HG03571 (cell line): ENCODE data around the gene B3GAT1.

Experiments used
- ATAC-seq: cut with Tn5 transposase; IDR thresholded peaks from one replicate; pipeline ENCODE4 v1.9.1; 2021; ENCODE audit not compliant: unreplicated experiment

The B3GAT1 gene

GRCh38 chr11:134441706-134442105, 29.7 kb upstream of the B3GAT1 start:
- no peak for ATAC-seq

GRCh38 chr11:134441281-134441680, 29.2 kb upstream of the B3GAT1 start:
- no peak for ATAC-seq

GRCh38 chr11:134440851-134441250, 28.8 kb upstream of the B3GAT1 start:
- ATAC-seq: no peak

- no peak for ATAC-seq
These were observed 26.8 kb upstream of the B3GAT1 start for GRCh38 chr11:134438542-134439537.

DNA sequence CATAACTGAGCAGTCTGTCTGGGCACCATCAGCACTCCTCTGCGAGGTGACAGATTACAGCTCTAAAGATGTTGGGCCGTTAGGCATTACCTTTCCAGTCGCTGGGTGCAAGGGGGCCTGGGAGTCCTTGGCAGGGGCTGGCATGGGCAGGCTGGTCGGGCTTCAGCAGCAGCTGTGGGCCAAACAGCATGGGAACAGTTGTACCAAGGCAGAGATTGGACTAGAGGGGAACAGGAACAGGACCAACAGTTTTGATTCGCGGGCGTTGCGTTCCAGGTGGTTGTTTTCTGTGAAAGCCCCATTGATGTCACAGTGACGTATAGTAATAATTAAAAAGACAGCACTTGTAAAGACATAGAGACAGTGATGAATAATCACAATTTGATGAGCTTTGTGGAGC, 25.8 kb upstream of the B3GAT1 start:
- no peak for ATAC-seq

DNA sequence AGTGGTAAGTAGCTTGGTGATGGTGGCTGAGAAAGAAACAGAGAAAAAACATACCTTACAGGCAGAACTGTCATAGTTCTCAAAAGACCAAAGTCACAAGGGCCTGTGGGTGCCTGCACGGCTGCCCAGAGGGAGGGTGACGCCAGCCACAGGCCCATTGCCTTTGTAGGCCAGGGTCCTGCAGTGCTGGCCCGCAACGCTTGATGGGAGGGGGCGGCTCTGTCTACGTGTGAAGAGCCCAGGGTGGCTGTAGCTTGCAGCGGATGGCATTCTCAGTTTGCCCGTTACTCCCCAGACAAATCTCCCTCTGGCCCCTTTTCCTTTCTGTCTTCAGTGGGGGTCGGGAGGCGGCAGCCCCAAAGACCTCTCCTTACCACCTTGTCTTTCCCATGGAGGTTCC, 24.7 kb upstream of the B3GAT1 start:
- ATAC-seq: no peak

DNA sequence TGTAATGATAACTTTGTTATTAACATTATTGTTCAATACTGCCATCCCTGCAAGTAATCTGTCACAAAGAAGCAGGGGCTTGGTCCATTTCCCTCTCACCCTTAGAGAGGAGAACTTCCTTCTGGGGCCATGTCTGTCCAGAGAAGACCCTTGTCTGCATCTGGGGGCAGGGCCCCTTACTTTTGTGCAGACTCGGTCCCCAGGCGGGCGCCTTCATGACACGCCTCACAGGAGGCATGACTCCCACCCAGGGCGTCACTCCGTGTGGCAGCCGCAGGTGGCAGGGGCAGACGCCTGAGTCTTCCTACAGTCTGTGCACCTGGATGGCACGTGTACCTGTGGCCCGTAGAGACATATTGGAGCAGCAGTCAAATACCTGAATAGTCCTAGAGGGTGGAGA, 21.8 kb upstream of the B3GAT1 start:
- ATAC-seq: no peak

DNA sequence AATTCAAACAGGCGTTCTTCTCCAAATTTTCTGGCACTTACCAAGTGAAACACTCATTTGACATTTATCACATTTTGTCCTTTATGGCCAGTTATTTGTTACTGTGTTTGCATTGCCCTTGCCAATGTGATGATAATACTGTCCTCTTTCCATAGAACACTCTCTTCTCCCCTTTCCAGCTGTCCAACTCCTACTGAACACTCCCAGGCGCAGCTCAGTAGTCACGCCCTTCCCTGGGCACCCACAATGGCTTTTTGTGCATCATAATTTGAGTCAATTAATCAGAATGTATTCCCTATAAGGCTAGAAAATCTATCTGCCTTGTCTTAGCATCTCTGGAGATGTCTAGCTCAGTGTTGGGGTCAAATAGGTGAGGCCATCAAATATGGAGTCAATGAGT, 21.2 kb upstream of the B3GAT1 start:
- ATAC-seq: no peak

DNA sequence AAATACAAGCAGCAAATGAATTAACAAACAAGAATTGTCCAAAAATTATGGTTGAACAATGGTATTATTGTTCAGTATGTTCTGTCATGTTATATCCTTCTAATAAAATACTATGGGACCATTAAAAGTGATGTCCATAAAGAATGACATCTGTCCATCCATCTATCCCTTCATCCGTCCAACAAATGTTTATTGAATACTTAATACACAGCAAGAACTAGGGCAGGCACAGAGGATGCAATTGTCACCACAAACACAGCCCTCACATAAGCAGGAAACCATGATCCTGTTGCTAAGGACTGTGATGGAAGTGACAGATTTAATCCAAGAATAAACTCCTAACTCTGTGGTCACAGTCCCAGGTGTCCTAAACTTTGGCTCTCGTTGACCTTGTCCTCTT, 20.7 kb upstream of the B3GAT1 start:
- ATAC-seq: no peak

DNA sequence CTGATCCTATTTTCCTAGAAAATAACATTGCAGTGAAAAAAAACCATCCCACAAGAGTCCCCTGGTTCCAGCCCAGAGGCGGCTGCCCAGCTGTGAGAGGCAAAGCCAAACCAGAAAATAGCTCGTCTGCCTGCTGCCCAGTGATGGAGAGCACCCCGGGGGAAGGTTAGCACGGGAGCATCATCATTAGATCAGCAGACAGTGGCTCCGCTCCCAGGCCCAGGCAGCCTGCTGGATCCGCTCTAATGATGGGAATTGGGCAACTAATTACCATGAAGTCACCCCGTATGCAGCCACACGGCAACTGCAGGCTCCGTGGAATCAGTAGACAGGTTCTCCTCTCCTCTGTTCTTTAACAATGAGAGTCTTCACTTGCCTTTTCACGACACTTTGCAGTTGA, 17.1 kb upstream of the B3GAT1 start:
- ATAC-seq: no peak

DNA sequence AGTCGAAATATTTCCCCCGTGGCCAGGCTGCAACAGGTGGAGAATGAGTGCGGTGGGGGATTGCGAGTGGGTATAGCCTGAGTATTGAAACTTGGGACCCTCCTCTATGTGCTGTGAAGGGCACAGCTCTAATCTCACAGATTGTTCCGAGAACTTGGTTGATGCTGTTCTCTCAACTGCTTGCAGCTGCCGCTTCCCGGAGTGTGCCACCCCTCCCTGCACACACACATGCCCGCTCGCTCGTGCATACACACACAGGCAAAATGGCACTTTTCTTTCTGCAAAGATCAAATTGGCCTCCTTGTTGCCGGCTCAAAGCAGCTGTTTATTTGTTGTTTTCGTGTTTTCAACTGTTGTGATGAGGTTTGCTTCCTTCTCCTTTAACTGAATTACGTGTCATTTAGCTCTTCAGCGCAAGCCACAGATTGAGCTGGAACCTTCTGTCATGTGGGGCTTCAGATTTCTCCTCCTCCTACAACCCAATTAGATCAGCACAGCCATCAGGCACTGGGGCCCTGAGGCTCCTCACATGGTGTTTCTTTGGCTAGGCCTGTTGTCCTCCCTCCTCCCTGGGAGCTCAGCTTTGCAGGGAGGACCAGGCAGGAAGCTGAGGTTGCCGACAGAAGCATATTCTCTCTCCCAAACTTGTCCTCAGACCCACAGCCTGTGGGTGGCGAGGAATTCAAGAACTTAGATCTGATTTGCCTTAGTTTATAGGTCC, 13.9 kb upstream of the B3GAT1 start:
- no peak for ATAC-seq

DNA sequence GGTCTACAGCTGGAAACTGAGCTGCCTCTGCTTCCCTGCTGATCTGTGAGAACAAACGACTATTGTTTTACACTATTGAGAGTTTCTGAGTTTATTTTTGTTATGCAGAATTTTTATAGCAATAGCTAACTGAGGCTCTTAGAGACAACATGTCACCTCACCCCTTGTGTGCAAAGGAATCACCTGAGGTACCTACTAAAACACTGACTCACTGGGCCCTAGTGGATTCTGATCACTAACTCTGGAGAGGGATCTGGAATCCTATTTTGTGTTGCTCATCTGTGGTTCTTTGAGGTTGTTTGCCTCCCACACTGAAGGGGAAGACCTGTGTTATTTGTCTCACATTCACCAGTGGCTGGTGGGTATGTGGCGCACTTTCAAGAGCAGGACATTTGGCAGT, 13.4 kb upstream of the B3GAT1 start:
- ATAC-seq: no peak

DNA sequence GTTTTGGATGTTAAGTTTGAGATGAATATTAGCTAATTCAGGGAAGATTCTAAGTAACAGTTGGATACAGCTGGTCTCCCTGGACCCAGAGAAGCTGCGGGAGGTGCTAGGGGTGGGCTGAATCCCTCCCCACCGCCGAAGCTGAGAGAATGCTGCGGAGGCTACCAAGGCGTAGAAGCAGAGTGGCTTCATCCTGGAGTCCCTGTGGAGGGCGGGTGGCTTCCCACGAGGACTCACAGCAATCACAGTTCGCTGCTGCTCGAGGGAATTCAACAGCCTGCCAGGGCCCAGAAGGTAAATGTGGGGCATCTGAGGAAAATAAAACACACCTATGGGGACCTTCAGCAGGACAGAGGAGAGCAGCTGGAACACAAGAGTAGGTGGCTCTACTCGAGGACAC, 11.1 kb upstream of the B3GAT1 start:
- no peak for ATAC-seq

GRCh38 chr11:134417871-134418840, 6.1 kb upstream of the B3GAT1 start:
- ATAC-seq: no peak

GRCh38 chr11:134416726-134417125, 4.7 kb upstream of the B3GAT1 start:
- ATAC-seq: no peak

- ATAC-seq: no peak
These were observed 3.0 kb upstream of the B3GAT1 start for GRCh38 chr11:134414766-134415765.

- ATAC-seq: no peak
These were observed 2.0 kb upstream of the B3GAT1 start for GRCh38 chr11:134413826-134414731.

DNA sequence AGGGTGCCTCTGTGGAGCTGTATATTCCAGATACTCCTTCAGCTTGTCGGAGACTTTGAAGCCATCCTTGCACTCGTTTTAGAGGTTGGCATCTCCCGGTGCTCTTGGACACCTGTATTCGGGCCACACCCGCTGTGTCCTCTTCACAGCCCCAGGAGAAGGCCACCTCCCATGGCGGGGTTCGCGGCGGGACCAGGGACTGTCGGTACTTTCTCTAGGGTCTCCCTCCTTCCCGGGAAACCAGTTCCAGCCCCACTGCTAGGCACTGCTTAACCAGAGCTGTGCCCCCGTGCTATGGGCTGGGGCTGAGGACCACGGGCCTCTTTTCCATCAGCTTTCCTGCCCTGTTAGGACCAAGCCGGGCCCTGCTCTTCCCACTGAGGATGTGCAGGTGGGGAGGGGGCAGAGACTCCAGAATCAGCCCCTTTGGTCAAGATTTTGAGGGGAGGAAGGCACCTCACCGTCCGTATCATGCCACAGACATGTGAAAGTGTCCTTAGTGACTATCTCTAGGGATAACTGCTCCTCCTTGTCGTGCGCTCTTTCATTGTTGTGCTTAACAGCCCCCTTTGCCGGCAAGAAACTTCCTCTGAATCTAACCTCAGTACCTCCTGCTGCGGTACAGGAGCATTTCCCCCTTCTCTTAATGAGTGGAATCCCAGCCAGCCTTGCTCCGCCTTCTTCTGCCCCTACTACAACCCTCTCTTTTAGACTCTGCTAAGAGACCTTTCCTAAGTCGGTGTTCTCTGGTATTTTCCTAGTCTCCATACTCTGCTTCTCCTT, 1.2 kb upstream of the B3GAT1 start:
- no peak for ATAC-seq
